GM18499 (cell line): ENCODE results near the gene LZIC.
"Not testable (repeated sequence)": the region's sequence is repeated elsewhere in the genome, so short reads cannot be mapped to it uniquely, and the experiment has no call there.

Experiments used
- ATAC-seq: cut with Tn5 transposase; IDR thresholded peaks from one replicate; pipeline ENCODE4 v1.9.1; 2021; ENCODE audit warnings: moderate number of reproducible peaks; ENCODE audit not compliant: insufficient read depth, unreplicated experiment

LZIC gene

DNA sequence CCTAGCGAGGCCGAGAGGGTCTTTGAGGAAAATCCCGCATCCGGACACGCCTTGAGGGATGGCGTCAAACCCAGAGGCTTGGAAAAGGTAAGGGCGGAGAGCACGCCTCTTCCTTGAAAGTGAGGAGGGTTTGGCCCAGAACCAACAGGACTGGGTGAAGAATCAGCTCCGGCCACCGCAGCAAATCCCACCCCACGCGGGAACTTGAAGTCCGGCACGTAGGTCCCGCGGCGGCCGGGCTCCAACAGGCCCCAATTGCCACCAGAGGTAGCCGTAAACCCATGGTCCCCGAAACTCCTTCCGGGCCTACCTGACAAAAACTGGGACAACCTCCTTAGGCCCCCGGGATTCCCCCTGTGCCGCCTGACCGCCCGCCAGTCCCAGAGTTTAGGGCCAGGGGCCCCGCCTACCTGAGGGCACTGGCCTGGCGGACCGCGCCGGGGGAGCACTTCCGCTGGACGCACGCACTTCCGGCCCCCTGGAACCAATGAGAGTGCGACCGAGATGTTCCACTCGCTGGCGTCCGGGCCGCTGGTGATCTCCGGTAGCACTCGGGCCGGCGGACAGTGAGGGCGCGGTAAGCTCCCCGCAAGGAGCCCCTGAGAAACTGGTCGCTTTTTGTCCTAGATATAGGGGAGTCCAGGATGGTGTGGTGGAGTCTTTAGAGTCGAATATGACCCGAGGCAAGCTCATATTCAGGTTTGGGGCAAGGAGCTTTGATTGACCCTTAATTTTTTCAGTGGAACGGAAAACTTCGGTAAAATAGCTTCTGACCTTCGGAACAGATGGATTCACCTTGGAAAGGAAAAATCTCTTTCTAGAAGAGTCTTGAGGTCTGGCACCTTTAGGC lies at the start of gene LZIC, which contains the start of gene NMNAT1:
TSS of gene LZIC (minus strand) at position 453 of the 850 bp plus-strand sequence. CDS start 6,772 bp downstream, outside the sequence.
TSS of gene NMNAT1 (plus strand) at position 537 of the 850 bp plus-strand sequence. CDS start 28,599 bp downstream, outside the sequence.
- no peak for ATAC-seq

DNA sequence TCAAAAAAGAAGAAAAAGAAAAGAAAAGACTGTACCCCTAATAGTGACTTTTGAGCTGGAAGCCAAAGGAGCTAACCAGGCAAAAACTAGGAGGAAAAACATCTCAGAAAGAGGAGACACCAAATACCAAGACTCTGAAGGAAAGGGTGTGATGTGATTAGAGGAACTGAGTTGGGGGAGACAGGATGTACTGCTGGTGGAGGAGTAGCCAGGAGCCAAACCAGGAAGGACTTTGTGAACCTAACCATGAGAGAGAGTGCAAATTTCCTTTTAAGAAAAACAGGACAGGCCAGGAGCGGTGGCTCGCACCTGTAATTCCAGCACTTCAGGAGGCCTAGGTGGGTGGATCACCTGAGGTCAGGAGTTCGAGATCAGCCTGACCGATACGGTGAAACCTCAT lies 49.7 kb upstream of the LZIC start:
- no peak for ATAC-seq

DNA sequence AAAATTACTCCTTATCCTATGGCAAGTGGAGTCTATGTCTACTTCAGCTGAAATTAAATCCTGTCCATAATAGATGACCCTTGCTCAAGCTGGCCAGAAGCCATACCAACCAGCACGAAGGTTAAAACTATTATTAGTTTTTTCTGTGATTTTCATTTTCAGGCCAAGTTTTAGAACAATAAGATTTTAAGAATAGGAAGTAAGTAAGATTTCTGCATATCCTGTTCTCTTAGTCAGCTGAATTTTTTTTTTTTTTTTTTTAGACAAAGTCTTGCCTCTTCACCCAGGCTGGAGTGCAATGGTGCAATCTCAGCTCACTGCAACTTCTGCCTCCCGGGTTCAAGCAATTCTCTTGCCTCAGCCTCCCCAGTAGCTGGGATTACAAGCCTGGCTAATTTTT lies 47.8 kb upstream of the LZIC start:
- ATAC-seq = no peak

DNA sequence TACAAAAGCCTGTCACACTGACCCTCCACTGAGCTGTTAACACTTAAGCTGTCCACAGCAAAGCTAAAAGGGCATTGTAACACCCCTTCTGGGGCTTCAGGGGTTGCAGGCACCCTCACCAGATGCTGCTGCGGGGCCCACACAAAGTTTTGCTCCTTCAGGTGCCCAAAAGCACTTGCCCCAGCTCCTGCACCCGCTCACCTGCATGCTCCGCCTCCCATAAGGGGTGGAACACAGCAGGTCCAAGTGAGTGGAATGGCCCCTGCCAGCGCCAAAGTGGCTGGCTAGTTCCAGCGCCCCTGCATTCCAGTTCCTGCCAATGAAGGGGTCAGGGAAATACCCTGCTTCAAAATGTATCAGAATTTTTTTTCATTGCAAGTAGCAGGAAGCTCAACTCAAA lies 46.6 kb upstream of the LZIC start:
- ATAC-seq = no peak

DNA sequence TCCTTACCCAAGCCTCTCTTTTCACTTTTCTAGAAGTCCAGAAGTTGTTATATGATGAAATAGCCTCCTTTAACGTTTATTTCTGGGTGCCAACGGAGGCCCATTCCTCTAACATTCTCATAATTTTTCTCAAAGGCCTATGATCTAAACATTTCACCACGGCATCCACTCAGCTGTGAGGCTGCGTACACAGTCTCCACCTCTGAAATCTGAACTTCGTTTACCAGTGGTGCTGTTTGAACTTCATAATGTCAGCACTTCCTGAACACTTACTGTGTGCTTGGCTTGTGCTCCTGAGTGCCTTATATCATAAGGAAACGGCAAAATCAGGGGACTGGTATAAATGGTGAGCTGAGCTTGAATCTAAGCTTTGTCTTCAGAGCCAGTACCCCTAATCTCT lies 41.8 kb upstream of the LZIC start:
- no peak for ATAC-seq

DNA sequence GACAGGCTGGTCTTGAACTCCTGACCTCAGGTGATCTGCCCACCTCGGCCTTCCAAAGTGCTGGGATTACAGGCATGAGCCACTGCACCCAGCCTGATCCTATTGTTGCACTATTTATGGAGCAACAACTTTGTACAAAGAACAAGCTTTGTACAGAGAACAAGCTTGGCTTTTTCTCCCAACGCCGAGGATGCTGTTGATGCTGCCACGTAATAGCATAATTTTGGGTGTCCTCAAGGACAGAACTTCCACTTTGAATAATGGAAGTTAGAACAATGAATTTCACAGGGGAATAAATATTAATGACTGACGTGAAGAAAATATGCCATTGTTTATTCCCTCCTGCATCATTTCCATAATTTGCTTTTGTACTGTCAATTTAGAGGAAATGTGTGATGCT lies 41.1 kb upstream of the LZIC start:
- no peak for ATAC-seq

DNA sequence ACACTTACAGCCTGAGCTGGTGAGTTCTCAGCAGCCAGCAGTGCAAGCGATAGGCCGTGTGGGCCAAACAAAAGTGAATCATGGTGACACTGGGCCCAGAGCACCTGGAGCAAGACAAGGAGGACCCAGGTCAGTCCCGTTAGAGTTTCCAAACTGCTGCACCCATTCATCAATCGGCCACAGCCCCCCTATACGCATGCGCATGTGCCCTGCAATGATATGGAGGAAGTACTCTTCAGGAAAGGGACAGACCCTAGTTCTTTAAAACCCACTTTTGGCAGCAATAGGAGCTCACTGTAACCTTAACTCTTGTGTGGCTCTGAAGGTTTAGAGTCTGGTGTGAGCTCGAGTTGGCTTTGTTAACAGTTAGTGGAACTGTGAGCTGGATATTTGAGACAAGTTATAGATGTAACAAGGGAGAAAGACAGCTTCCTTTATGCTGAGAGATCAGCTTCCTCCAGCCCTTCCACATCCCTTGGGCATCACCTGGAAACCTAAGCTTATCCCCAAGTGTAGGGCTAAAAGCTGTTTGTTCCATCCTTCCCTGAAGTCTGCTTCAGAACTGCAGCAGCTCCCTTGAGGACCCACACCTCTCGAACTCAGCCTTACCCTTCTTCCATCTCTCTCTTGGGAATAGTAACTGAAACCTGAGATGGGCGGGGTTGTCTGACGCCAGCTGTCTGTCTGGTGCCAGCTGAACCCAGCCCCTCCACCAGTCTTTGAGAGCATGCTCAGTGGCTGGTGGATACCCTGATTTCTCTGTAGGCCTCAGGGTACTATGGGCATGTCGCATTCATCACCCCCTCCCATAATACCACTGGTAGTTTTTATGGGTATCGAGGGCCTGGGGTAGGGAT lies 17.7 kb upstream of the LZIC start:
- ATAC-seq = no peak

DNA sequence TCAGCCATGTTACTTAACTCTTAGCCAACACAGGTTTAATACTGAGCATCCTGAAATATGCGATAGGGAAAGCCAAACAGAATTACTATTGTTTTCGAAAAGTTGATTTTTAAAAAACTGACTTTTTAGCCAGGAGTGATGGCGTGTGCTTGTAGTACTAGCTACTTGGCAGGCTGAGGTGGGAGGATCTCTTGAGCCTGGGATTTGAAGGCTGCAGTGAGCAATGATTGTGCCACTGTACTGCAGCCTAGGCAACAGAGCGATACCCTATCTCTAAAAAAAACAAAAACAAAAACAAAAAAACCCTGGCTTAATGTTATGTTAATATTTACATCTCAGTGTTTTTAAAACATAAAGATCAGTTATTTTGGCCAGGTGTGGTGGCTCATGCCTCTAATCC lies 16.8 kb upstream of the LZIC start:
- no peak for ATAC-seq

DNA sequence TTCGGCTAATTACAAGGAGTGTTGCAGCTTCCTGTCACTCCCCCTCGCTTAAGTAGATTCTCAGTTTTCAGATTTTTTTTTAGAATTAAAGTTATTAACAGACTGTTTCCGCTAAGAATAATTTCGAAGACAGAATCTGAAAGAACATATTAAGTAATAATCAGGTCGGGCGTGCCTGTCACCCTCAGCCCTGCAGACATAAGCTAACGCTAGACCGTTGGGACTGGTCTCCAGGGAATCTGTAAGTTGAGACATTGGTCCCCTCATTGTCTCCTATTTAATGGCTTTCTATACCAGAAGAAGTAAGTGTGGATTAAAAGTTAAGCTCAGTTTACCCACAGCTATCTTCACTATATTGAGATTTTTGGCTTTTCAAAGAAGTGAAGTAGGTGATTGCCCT lies 14.5 kb upstream of the LZIC start:
- no peak for ATAC-seq

DNA sequence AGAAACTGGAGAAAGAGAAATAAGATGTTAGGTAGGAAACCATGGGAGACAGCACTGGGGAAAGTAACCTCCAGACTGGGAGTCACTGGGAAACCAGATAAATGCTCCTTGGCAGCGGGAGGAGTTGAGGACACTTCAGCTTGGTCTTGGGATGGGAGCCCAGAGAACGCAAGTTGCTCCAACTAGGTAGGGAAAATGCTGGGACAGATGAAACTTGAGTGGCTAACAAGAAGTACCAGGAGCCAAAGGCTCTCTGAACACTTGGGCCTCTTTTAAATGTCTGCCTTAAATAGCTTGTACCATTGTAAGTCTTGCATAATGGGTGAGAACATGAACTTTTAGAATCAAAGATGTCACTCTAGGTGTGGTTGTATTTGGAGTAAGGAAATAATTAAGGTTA lies 3.1 kb upstream of the LZIC start:
- no peak for ATAC-seq

DNA sequence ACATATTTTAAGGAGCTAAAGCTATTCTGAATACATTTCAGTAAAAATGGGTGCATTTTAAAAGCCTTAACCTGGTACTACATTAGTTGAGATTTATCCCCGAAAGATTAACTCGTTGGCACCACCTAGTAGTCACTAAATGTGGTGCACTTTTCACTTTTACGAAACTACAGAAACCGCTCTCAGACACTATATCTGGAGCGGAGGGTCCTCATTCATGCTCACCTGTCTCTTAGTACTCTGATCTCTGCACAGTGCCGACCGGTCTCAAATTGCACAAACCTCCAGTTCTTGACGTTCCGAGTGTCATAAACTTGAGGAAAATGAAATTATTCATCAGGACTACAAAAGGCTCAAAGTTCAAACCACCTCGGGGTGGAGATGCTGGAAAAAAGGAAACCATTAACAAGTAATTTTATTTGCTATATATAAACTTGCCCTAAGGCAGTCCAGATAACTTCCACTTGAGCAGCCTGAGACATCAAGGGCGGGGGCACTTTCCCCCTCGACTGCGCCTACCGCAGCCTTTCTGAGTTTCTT lies 722 bp downstream of the LZIC start:
- no peak for ATAC-seq

DNA sequence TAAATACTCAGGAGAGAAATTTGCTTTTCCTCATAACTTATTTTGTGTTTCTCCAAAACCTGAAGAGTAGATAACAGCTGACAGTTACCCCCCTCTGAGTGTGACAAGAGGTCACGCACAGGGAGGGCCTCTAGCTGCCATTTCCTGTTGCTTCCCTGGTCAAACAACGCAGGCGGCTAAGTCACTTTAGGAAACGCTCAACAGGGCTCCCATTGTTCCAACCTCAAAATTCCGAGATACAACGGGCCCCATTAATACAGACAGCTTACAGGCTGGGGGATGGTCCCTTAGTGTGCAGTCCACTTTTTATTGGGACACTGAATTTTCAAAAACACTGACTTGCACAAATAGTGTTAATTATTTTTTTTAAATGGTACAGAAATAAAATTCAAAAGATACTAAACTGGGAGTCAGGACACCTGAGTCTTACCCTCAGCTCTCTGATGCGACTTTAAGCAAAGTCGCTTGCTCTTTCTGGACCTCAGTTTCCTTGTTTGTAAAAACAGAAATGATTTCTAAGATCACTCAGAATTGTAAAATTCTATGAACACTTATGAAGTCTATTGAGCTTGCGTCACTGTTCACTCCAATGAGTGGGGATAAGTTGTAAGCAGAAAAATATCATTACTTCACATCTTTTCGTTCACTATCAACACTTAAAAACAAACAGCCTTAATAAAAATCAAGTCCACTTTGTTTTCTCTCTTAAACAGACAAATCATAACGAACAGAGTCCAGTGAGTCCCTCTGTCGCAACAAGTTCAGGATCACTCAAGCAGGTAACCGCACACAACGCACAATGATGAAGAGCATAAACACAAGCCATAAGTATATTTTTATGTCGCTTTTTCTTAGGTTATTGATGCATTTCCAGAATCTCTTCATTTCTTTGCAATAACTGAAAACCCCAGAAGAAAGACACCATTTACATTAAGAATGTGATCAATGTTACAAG lies 13.5 kb downstream of the LZIC start:
- ATAC-seq = no peak

DNA sequence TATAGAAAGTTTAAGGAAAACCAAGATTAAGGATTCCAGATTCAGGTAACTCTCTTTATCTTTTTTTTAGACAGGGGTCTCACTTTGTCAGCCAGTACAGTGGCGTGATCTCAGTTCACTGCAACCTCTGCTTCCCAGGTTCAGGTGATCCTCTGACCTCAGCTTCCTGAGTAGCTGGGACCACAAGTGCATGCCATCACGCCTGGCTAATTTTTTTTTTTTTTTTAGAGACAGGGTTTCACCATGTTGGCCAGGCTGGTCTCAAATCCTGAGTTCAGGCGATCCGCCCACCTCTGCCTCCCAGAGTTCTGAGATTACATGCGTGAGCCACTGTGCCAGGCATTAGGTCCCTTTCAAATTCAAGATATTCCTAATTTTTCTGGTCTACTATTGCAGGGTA lies 15.9 kb downstream of the LZIC start:
- ATAC-seq = no peak

DNA sequence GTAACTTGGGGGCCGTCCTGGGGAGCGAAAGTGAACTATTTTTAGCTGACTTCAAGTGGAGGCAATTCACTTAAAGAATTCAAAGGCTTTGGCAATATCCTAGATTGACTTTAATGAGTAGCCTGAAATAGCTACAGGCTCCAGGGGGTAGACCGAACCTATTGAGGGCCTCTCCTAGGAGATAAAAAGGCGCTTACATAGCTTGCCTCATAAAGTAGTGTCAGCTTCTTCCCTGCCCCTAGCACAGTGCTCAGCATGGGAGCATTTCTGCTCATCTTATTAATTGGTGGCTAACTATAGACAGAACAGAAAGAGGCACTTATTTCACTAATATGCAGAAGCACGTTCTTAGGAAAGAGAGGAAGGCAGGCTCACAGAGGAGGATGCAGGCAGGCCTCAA lies 20.8 kb downstream of the LZIC start:
- ATAC-seq = no peak

DNA sequence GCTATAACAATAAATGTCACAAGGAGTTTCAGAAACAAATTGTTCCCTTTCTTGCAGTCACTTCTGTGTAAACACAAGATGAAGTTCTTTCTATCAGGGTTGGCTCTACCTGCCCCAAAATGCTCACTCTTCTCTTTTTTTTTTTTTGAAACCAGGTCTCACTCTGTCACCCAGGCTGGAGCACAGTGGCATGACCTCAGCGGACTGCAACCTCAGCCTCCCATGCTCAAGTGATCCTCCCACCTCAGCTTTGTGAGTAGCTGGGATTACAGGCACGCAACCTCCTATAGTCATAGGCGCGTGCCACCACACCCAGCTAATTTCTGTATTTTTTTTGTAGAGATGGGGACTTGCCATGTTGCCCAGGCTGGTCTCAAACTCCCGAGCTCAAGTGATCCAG lies 22.6 kb downstream of the LZIC start:
- ATAC-seq = no peak

DNA sequence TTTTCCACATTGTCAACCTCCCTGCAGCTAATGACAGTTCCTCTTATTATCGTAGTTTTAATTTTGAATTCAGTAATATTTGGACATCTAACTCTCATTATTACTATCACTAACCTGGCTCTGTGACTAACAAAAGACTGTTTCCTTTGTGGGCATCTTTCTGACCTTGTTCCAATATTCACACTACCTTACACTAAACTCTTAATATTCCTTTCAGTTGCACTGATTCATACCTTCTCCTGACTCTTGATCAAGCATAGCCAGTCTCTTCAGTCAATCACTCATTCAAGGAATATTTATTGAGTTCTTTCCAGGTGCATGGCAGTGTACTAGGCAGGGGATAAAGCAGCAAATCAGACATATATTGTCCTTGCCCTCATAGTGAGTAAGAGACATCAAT lies 25.3 kb downstream of the LZIC start:
- ATAC-seq = no peak

DNA sequence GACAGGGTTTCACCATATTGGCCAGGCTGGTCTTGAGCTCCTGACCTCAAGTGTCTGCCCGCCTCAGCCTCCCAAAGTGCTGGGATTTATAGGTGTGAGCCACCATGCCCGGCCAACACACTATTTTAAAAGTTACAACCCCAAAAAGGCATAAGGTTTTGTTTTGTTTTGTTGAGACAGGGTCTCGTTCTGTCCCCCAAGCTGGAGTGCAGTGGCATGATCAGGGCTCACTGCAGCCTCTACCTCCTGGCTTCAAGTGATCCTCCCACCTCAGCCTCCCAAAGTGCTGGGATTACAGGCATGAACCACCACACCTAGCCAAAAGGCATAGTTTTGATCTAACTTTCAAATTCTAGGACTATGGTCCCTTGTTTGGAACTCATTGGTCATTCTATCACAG lies 25.7 kb downstream of the LZIC start:
- not testable (repeated sequence) for ATAC-seq

DNA sequence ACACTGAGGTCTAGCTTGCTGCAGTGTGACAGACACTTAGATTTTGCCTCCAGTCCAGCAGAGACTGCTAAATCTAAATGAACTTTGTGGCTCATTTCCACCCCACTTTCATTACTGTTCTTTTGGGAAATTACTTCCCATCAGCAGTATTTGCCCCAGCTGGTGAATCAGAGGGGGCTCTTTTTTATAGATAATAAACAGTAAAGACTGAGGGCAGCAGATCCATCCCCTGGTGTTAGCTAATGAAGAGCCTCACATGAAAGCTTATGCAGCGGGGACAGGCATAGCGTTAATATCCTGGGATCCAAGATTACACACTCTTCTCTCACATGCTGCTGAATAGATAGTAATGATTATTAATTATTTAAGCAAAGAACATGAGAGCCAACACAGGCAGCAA lies 26.7 kb downstream of the LZIC start:
- no peak for ATAC-seq

DNA sequence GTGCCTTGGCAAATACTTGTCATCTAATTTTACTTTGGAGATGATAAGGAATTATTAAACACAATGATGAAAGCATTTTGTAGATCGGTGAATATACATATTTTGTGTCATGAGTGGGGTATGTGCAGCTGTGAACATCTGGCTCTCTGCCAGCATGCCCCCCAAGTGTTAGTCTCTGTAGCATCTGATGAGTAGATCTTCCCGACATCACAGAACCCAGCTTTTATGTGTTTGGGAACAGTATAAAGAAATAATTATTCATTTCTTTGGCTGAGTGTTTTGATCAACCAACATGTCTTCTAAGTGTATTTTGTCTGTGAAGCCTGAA lies 28.6 kb downstream of the LZIC start:
- no peak for ATAC-seq

DNA sequence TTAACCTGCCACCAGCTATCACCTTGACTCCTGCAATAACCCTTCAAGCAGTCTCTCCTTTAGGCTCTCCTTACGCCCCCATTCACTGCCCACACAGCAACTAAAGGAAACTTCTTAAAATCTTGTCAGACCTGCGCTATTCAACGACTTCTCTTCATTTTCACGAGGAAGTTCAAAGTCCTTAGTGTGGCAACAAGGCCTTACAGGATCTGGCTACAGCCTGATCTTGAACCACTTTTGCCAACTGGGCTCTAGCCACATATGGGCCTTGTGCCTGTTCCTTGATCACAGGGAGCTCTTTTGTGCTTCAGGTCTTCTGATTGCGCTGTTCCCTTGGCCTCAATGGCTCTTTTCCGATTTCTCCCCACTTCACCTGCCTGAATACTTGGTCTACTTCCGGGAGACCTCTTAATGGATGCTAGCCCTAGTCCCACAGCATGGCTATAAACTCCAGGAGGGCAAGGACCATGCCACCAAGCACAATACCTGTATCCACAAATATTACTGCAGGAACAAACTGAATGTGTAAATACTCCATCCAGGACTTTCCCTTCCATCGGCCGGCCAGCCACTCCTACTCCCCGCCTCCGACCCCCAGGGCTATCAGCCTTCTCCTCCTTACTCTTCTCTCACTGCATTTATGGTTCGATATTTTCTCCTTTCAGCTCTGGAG lies 30.8 kb downstream of the LZIC start:
- no peak for ATAC-seq
